ENCODE data around the gene PRR22.

PRR22 gene

DNA sequence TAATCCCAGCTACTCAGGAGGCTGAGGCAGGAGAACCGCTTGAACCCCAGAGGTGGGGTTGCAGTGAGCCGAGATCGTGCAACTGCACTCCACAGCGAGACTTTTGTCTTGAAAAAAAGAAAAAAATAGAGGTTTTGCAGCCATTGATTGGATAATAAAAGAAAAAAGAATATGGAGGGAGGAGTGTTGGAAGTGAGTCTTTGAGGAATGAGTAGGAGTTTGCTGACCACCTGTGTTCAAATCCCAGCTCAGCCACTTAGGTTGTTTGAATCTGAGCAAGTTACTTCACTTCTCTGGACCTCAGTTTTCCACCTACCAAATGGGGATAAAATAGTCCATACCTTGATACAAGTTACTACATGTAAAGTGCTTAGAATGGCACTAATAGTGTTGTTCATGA is 26.6 kb upstream of the PRR22 start:
- no peak for FAIRE-seq

DNA sequence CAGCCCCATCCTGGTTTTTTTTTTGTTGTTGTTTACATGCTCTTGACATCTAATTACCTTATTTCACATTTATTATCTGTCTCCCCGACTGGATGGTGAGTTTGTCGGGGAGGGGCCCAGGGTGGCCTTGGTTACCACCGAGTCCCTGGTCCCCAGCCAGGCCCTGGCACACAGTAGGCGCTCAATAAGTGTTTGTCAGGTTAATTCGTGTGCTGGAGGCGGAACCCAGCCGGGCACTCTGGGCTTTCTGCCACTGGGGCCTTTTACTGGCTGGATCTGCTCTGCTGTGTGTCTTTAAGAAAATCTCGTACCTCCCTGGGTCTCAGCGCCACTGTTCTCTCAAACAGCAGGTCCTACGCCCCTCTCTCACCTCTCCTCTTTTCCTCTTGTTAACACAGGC is 24.9 kb upstream of the PRR22 start:
- no peak for FAIRE-seq

- FAIRE-seq = no peak
Measured at GRCh38 chr19:5809053-5809452, 24.5 kb upstream of the PRR22 start.

- no peak for FAIRE-seq
Measured at GRCh38 chr19:5808120-5808816, 23.7 kb upstream of the PRR22 start.

- no peak for FAIRE-seq
Measured at GRCh38 chr19:5806905-5807304, 22.4 kb upstream of the PRR22 start.

GRCh38 chr19:5806133-5806489 is 21.6 kb upstream of the PRR22 start:
- no peak for FAIRE-seq

DNA sequence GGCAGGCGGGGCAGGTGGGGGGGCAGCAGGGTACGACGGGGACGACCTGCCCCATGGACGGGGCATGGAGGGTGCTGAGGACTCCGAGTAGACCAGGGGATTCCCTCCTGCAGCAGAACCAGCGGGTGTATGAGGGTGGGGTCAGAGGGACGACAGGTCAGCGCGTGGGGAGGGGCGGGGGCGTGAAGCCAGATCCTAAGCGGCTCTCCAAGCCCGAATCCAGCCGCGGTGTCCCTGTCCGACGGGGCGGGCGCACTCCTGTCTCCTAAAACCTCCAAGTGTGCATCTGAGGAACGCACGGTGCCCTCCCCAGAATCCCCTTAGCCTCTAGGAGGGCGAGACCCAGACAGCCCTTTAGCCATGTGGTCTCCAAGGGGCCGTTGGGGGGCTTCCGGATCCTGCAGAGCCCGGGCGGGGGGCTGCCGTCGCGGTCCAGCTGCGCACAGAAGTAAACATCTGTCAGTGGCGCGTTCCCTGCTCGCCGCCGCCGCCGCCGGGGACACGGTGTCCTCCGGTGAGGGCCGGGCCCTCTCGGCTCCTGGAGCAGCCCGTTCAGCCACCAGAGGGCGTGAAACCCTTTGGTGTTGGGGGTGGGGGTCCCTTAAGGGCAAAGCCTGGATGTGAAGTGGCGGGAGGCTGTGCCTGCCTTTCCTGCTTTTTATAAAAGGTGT is 21.1 kb upstream of the PRR22 start:
- FAIRE-seq = no peak

DNA sequence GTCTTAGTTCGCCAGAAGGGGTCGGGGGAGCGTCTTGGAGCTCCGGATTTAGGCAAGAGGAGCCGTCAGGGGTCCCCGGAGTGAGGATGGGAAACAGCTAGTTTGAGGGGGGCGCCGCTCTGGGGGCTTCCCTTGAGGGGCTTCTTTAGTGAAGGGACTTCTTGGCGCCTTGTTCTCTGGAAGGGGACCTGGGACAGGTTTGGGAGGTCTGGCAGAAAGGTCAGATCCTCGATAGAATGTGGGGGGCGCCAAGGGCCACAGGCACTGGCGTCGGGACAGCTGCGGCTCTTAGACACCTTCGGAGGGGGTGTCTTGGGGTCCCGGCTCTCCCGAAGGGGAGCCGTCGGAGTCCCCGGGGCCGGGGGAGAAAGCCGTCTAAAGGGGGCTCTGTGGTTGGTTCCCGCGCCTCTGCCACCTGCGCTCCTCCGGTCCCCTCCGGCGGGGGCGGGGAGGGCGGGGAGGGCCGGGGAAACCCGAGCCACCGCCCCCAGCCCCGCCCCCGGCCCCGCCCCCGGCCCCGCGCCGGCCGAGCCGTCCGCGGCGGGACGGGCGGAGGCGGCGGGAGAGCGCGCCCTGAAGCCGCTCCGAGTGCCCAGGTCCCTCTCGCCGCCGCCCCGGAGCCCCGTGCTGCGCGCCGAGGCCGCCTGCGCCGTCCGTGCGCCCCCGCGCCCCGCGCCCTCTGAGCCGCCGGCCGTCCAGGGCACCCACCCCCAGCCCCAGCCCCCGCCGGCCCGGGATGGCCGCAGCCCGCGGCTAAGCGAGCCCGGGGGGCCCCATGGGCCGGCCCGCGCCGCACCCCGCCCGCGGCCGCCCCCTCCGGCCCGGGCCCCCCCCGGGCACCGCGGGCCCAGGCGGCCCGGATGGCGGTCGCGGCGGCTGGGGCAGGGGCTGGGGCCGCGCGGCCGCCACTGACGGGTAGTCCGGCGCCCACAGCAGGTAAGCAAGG is 20.2 kb upstream of the PRR22 start, which contains the start of gene NRTN:
TSS of gene NRTN (plus strand) at position 552 of the 946 bp plus-strand sequence. CDS start 19,099 bp downstream, outside the sequence.
- FAIRE-seq = no peak

DNA sequence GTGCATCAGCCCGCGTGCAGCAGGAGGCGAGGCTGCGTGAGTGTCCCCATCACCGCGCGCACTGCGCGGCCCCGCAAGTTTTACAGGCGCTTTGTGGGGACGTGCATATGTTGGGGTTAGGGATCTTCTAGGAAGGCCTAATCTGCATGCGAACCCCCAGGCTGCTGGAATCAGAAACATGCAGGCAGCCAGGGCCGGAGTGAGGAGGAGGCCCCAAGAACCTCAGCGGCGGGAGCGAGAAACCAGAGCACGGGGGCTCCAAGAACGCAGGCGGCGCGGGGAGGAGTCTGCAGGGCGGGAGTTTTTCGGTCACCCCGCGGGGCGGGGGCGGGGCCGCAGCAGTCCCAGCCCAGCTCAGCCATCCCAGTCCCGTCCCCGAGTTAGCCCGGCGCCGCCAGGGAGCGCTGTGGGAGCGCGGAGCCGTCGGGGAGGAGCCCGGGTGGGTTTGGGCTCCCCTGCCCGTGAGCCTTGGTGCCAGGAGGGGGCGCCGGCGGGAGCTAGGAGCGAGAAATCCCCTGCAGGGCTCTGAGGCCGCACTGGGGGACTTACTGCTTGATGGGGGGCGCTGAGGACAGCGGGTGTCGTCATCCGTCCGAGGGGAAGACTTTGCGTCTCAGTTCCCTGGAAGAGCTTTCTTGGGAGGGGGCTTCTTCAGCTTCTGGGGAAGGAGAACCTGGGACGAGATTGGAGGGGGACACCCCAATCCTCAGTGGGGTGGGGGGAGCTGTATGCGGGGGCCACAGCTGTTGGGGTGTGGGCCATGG is 19.4 kb upstream of the PRR22 start:
- FAIRE-seq = peak; percentile 25

GRCh38 chr19:5803441-5803751 is 18.9 kb upstream of the PRR22 start:
- no peak for FAIRE-seq

DNA sequence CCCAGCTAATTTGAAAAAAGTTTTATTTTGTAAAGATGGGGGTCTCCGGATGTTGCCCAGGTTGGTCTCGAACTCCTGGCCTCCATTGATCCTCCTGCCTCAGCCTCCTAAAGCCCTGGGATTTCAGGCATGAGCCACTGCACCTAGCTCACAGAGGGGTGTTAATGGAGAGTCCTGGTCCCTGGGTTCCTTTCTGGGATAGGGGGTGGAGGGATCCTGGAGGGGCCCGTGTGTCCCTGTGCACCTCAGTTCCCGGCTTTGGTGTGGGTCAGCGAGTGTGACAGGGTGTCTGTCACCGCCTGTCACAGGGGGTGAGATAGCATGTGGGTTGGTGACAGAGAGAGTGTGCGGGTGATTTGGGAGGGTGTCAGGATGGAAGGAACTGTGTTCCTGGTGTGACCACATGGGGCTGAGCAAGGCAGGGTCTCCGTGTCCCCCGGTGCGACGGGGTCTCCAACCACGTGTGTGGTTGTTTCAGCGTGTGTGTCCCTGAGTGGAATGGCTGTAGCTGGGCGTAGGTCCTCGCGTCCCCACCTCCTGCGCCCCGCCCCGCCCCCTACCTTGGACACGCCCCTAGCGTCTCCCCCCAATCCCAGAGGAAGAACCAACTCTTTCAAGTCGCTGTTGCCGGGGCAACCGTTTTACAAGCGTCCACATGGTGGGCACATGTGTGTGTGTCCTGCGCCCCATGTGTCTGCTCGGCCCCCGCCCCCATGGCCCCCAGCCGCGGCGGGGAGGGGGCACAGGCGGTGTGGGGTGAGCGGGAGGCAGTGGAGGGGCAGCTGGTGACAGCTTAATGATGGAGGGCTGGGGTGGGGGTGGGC is 17.5 kb upstream of the PRR22 start:
- FAIRE-seq = no peak

- no peak for FAIRE-seq
Measured at GRCh38 chr19:5800361-5801270, 16.1 kb upstream of the PRR22 start.

DNA sequence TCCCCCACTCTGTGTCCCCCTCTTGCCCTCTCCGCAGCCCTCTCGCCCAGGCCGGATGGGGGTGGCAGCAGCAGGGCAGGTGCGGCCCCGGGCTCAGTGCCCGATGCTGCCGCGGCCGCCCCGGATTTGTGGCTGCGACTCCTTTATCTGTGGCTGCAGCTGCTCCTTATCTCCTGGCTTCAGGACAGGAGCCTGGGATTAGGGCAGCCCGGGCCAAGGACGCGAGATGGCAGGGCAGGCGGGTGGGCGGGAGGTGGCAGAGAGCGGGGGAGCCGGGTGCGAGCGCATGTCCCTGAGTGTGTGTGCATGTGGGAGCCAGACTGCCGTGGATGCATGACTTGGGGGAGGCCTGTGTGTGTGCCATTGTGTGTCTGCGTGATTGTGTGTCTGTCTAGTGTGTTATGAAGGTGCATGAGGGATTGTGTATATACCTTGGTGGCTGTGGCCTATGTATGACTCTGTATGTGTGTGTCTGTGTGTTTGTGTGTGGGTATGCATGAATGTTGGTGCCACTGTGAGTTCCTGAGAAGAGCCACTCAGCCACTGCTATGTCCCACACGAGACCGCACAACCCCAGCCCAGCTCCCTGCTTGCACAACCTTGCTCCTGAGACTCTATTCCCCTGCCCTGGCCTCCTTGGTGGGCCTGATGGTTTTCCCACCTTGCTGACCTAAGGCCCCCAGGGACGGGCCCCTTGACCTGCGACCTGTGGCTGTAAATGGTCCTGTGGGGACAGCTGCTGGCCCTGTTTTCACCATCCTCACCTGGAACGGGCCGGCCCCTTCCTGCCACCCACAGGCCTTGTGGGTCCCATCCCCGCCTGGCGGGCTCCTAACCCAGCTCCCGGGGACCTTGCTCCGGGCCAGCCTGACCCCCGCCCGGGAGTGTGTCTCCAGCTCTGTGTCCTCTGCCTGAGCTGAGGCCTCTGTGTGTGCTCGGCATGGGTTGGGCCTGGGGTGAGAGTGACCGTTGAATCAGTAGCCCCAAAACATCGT is 15.0 kb upstream of the PRR22 start:
- FAIRE-seq = no peak

DNA sequence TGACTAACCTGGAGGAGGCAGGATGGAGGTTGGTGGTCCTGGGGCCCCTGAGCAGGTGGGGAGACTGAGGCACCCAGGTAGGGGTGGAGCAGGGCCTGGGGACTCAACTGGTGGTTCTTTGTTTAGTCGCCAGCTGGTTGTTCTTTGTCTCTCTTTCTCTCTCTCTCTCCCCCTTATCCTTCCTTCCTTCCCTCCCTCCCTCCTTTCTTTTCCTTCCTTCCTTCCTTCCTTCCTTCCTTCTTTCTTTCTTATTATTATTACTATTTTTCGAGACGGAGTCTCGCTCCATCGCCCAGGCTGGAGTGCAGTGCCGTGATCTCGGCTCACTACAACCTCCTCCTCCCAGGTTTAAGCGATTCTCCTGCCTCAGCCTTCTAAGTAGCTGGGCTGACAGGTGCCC is 13.7 kb upstream of the PRR22 start:
- no peak for FAIRE-seq

DNA sequence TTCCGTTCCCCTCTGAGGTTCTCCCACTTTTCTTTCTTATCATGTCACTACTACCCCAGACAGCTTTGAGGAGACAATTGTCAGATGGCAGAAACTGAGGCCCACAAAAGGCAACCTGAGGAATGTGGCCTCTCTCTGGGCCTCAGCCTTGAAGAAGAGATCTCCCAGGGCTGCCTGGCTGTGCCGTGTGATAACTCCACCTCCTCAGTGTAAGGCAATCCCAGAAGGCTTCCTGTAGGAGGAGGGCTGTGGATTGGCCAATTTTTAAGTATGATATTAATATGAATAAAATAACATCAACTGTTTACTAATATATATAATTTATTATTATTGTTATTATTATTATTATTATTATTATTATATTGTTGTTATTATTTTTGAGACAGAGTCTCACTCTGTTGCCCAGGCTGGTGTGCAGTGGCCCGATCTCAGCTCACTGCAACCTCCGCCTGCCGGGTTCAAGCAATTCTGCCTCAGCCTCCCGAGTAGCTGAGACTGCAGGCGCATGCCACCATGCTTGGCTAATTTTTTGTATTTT is 10.9 kb upstream of the PRR22 start:
- FAIRE-seq = no peak

DNA sequence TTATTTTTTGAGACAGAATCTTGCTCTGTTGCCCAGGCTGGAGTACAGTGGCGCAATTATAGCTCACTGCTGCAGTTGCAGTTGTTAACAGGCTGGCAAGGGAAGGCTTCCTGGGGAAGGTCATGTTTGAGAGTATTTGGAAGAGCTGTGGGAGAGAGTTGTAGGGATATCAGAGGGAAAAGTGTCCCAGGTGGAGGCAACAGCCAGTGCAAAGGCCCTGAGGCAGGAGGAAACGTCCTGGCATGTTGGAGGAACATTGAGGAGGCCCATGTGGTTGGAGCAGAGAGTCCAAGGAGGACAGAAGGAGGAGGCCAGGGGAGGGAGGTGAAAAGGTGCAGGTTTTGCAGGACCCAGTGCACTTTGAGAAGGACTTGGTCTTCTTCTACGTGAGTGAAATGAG is 8.6 kb upstream of the PRR22 start:
- FAIRE-seq = no peak

- no peak for FAIRE-seq
Measured at GRCh38 chr19:5792224-5792623, 7.7 kb upstream of the PRR22 start.

DNA sequence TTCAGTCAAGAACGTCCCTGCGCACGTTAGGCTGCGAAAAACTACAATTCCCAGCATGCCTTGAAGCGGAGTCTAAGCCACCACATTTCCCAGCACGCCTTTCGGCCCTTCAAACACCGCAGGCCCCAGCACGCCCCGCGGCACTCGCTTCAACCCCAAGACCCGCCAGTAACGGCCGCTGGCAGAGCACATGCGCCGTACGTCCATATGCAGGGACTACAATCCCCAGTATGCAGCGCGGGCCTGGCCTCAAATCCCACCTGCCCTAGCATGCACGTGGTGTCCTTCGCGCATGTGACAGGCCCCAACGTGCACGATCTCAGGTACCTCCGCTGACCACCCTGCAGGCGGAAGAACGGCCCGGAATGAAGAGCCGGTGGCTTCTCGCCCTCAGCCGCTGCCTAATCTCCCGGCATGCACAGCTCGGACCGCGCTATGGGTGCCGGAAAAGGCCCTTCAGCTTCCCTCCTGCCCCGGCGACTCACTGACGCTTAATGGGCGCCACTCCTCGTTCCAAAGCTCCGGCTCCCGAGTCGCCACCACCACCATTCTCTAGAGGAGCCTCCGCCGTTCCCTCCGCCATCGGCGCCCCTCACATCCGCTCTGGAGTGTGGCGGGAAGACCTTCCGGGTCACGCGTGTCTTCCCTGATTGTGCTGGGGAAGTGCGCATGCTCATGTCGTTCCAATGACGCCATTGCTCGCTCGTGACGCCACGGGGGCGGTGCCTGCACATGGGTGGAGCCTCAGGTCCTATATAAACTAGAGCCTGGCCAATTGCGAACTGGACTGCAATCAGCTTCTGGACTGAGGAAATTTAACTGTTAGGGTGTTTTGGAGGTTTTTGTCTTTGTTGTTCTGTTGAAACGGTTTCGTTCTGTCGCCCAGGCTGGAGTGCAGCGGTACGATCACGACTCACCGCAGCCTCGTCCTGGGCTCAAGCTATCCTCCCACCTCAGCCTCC is 6.3 kb upstream of the PRR22 start, which contains the start of gene DUS3L:
TSS of gene DUS3L (minus strand) at position 605 of the 962 bp plus-strand sequence. CDS start at position 583, 22 bp downstream.
- peak; percentile 95 for FAIRE-seq

All from TTC549 (cell line).